ENCODE results near the gene ADGRE3.
A peak's percentile ranks its signal among the peaks of the same experiment; 100 is the strongest.
"Not testable (repeated sequence)": the region's sequence is repeated elsewhere in the genome, so short reads cannot be mapped to it uniquely, and the experiment has no call there.

The ADGRE3 gene

DNA sequence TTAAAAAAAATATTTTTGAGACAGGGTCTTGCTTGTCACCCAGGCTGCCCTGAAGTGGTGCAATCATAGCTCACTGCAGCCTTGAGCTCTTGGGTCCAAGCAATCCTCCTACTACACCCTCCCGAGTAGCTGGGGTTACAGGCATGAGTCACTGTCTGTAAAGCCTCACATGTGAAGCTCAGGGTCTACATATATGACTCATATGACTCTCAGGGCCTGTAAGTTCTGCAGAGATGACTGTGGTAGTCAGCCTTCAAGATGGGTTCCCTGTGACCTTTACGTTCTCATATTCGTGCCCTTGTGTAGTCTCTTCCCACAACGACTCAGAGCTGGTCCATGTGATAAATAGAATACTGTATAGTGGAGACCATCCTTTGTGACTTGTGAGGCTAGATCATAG is 85.2 kb downstream of the ADGRE3 start:
- peak; percentile 39 for DNase-seq

DNA sequence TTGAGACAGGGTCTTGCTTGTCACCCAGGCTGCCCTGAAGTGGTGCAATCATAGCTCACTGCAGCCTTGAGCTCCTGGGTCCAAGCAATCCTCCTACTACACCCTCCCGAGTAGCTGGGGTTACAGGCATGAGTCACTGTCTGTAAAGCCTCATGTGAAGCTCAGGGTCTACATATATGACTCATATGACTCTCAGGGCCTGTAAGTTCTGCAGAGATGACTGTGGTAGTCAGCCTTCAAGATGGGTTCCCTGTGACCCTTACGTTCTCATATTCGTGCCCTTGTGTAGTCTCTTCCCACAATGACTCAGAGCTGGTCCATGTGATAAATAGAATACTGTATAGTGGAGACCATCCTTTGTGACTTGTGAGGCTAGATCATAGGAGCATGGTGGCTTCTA is 89.5 kb downstream of the ADGRE3 start:
- DNase-seq: peak; percentile 84

DNA sequence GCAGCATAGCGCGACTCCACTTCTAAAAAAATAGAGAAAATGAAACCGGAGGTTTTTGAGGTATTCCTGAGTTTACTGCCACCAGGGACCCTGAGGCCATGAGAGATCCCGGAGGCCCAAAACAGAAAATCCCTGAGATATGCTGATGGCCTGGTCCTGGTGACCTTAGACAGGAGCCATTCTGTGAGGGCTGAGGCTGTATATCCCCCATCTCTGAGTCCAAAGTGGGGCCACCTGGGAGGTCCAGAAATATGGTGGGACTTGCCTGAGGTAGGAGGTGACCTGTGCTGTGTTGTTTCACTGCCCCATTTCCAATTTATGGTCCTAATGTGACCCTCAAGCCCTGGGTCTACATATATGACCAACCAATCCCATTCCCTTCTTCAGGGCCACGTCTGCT is 90.3 kb downstream of the ADGRE3 start:
- not testable (repeated sequence) for DNase-seq

DNA sequence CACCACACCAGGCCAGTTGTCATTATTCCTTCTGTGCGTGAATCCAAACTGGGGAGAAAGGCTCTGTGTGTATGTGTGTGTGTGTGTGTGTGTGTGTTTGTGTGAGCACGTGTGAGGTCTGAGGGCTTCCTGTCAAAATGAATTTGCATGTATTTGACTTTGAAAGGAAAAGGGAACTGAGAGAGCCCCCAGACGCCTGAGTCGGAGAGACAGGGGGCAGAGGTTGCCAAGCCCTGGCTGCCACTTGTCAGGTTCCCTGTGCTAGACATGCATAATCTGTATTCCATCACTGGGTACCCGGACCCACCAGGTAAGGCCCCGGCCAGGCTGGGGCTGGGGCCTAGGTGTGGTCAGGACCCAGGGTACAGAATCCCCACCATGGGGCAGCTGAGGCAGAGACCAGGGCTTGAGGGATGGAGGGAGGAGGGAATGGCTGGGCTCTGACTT is 91.7 kb downstream of the ADGRE3 start, which contains the start of gene CLEC17A:
TSS of gene CLEC17A (plus strand) at position 191 of the 447 bp plus-strand sequence. CDS start at position 268, 77 bp downstream.
- DNase-seq: no peak

DNA sequence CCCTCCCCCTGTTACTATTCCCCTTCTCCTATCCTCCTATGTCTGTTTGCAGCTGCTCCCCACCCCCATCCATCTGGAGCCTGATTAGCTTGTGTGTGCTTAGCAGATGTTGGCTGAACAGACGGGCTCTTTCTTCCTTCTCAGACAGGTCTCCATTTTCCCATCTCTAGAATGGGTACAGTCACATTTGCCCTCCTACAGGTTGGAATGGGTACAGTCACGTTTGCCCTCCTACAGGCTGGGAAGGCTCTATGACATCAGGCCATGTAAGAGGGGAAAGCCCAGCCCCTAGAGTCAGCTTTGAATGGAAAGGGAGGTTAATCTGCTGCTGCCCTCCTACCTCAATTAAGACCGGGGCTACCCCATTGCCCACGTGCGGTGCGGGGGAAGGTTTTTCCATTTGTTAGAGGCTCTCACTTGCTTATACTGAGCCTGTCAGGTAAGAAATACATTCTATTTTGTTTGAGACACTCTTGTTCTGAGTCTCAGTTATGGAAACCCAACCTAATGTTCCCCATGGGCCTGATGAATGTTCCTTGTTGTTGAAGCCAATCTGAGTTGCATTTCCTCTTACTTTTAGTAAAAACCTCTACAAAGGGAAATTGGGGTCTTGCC is 93.9 kb downstream of the ADGRE3 start:
- DNase-seq: no peak

DNA sequence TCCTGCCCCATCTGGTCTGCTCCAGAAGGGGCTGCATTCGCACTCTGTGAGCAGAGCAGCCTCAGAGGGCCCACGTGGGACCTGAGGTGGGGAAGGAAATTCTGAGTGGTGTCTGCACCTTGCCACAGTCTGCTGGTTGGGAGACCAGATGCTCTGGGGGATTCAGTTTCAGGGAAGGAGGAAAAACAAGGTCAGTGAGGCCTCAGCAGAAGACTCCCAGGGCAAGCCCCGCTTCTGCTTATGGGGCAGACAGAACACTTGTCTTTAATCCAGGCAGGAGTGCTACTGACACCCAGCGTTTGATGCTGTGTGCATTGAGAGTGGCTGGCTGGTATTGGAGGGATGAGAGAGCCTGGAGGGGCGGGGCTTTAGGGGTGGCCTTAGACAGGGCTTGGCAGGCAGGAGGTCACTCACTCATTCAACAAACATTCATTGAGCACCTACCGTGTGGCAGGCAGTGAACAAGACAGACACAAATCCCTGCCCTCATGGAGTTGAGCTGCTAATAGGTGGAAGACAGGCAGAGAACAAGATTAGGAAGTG is 96.7 kb downstream of the ADGRE3 start:
- DNase-seq: no peak

DNA sequence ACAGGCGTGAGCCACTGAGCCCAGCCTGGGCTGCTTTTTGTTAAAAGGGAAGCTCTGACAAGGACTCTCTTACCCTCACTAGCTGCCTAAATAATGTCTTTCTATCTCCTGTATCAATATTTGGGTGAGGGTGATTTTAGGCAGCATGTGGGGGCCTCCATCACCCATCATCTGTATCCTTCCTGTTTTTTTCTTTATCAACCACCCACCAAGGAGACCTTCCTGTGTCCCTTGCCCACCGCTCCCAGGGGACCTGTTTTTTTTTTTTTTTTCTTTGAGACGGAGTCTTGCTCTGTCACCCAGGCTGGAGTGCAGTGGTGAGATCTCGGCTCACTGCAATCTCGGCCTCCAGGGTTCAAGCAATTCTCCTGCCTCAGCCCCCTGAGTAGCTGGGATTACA is 97.4 kb downstream of the ADGRE3 start:
- DNase-seq: no peak

DNA sequence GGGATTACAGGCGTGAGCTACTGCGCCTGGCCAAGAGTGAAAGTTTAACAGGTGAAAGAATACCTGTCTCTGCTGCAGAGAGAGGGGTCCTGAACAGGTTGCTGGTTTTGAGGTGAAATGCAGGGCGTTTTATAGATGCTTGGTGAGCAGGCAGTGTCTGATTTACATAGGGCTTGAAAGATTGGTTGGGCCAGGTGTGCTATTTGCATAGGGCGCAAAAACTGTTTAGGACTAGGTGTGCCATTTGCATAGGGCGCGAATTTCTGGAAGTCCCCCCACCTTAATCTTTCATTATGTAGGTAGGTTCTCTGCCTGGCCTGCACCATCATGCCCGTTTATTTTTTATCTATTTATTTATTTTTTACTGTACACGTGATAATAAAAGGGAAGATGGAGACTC is 98.3 kb downstream of the ADGRE3 start:
- no peak for DNase-seq

DNA sequence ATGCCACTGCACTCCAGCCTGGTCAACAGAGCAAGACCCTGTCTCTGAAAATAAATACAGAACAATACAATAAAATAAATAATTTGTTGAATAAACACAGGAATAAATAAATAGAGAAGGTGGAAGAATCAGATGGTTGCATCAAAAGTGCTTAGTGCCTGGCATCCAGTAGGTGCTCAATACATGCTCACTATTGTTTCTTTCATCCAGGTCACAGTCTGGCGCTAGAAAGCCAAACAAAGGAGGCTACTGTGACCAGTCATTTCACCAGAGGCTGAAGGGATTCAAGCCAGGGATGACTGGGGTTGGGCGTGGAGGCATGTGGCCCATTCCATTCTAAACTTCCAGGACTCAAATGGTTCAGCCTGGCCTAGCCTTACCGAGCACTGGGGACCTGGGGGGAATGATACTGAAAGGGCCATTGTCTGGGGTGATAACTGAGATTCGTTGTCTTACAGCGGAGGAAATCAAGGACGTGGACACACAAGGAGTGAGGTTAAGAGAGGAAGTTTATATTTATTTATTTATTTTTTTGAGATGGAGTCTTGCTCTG is 99.1 kb downstream of the ADGRE3 start:
- no peak for DNase-seq

DNA sequence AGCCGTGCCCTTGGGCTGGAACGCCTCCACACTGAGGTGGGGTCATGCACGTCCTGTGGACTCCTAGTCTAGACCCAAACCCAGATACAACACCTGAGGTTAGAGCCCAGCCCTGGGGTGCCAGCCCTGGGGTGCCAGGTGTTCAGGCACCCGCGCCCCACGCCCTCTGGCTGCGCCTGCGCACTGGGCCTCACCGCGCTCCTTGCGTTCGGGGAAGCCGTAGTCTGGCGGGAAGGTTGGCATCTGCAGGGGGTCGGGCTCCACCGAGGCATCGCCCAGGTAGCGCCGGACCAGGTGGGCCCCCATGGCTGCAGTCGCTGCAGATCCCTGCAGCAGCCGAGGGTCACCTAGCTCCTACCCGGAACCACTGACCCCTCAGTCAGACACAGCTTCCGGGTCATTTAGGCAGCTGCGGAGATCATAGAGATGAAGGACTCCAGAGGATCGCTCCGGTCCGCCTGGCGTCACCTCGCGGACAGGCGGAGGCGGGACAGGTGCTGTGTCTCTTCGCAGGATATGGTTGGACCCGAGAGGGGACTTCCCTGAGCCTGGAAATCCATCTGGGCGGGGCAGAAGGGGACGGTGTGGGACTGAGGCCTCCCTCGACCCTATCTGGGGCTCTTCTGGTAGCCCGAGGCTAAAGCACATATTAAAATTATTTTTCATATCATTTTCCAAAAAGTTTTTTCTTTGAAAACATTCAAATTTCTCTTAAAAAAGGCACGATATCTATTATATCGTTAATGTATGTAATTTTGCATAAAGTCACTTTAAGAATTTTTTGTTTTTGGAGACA is 102.8 kb downstream of the ADGRE3 start, which contains the start of gene NDUFB7:
TSS of gene NDUFB7 (minus strand) at position 372 of the 796 bp plus-strand sequence. CDS start at position 306, 66 bp downstream.
- DNase-seq: peak; percentile 95

DNA sequence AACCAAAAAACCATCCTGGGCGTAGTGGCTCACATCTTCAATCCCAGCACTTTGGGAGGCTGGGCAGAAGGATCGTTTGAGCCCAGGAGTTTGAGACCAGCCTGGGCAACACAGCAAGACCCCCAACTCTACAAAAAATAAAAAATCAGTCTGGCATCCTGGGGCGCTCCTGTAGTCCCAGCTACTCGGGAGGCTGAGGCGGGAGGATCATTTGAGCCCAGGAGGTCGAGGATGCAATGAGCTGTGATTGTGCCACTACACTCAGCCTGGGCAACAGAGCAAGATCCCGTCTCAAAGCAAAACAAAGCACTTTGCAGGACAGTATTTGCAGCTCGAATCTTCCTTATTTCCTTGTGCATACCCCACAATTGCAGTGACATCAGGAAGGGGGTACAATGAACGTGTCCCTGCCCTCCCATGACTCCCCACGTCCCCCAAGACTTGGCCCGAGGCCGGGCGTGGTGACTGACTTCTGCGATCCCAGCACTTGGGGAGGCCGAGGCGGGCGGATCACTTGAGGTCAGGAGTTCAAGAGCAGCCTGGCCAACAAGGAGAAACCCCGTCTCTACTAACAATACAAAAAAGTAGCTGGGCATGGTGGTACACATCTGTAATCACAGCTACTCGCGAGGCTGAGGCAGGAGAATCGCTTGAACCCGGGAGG is 103.6 kb downstream of the ADGRE3 start:
- DNase-seq: no peak
